Activated CD8-positive, alpha-beta memory T cell treated with anti-CD3 and anti-CD28 coated beads, Interleukin-2, amount 50 U/mL, for 1 hour (primary cell): ENCODE data around the gene SREK1.
A peak's percentile ranks its signal among the peaks of the same experiment; 100 is the strongest.
"Not testable (repeated sequence)": the region's sequence is repeated elsewhere in the genome, so short reads cannot be mapped to it uniquely, and the experiment has no call there.

Experiments used
- DNase-seq: peaks from one replicate; pipeline ENCODE4 v3.0.0-alpha.2; 2020; ENCODE audit errors: extremely low read depth

Gene SREK1

DNA sequence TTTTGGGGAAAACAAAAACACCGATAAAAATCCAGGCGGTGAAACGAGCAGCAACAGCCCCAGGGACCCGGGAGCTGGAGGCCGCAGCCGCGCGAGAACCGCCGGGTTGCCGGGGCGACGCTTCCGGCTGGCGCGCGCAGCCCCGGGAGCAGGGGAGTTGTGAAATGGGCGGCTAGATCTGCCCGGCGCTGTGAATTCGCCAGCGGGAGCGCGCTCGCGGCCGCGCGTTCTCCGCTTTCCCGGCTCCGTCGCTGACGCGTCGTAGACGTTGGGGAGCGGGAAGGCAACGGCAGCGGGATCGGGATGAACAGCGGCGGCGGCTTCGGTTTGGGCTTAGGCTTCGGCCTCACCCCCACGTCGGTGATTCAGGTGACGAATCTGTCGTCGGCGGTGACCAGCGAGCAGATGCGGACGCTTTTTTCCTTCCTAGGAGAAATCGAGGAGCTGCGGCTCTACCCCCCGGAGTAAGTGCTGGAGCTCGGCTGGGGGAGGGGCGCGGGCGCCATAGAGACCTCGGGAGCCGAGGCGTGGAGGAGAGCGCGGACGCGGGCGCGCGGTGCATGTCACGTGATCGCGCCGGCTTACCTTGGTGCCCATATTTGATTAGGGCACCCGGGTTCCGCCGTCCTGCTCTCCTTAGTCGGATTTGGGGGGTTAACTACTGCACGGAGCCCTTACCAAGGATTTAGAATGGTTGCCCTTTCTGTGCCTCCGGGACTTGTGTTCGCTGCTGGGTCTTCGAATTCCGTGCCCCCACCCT lies at the start of gene SREK1:
TSS of gene SREK1 (plus strand) at position 227 of the 760 bp plus-strand sequence. CDS start at position 304, 77 bp downstream.
- peak; percentile 64 for DNase-seq

DNA sequence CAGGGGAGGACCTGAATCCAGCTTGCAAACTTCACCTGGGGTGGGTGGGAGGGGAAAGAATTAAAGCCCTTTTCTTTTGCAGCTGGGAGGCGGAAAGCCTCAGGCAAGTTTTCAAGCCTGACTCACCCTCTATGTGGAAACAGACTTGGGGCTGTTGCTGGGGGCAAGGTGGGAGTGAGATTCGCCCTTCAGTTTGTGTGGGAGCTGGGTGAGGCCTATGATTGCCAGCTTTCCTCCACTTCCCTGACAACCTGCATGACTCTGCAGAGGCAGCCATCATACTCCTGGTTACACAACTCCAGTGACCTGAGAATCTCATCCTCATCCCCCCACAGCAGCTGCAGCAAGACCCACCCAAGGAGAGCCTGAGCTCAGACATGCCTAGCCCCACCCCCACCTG lies 43.2 kb upstream of the SREK1 start:
- DNase-seq, result no peak

GRCh38 chr5:66113160-66113559 lies 30.9 kb upstream of the SREK1 start:
- DNase-seq, result no peak

GRCh38 chr5:66118304-66118703 lies 25.8 kb upstream of the SREK1 start:
- DNase-seq, result no peak

DNA sequence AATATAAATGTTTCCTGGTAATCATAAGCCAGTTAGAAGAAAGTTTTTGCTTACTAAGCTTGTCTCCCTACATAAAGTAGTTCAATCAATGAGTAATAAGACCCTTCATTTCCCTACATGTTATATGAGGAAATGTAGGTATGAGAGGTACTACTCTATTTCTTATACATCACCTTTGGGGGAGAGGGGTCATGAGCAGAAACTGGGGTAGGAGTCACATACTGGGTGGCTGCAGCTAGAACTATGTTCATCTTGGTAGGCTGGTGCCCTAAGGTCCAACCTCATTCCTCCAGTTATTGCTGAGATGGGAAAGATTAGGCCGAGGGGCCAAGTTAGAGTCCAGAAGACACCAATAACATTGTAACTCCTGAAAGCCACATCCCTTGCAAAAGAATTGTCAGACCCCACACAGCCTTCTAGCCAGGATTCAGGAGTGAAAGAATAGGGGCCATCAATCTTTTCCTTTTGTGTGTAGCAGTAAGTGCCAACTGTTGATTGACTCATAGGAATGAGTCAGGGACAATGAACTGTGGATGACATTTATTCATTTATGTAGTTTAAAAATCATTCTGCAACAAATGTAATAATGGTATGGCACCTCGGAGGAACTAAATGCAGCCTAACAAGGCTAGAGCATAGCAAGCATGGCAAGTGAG lies 21.6 kb upstream of the SREK1 start:
- no peak for DNase-seq

GRCh38 chr5:66129144-66129543 lies 15.0 kb upstream of the SREK1 start:
- DNase-seq, result no peak

- no peak for DNase-seq
Observed at GRCh38 chr5:66130493-66130892, 13.6 kb upstream of the SREK1 start.

- DNase-seq, result no peak
Observed at GRCh38 chr5:66134407-66134861, 9.7 kb upstream of the SREK1 start.

- no peak for DNase-seq
Observed at GRCh38 chr5:66136053-66136452, 8.0 kb upstream of the SREK1 start.

- not testable (repeated sequence) for DNase-seq
Observed at GRCh38 chr5:66136944-66137343, 7.2 kb upstream of the SREK1 start.

DNA sequence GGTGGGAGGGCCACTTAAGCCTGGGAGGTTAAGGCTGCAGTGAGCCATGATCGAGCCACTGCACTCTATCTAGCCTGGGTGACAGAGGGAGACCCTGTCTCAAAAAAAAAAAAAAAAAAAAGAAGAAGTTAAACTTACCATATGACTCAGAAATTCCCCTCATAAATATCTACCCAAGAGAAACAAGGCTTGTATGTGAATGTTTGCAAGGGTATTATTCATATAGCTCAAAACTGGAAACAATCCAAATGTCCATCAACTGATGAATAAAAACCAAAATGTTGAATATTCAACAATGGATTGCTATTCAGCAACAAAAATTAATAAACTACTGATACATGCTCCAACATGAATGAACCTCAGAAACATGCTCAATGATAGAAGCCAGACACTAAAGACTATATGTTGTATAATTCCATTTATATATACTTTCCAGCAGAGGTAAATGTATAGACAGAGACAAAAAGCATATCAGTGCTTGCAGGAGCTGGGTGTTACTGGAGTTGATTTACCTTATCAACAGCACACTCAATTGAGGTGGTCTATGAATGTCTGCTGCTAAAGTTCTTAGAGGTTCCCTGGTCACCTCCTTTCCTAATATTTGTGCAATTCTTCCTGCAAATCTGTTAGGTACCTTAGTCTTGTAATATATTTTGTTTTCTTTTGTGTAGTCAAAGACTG lies 5.3 kb upstream of the SREK1 start:
- DNase-seq, result no peak

- DNase-seq, result no peak
Observed at GRCh38 chr5:66139318-66139712, 4.8 kb upstream of the SREK1 start.

GRCh38 chr5:66142417-66142816 lies 1.7 kb upstream of the SREK1 start:
- no peak for DNase-seq

DNA sequence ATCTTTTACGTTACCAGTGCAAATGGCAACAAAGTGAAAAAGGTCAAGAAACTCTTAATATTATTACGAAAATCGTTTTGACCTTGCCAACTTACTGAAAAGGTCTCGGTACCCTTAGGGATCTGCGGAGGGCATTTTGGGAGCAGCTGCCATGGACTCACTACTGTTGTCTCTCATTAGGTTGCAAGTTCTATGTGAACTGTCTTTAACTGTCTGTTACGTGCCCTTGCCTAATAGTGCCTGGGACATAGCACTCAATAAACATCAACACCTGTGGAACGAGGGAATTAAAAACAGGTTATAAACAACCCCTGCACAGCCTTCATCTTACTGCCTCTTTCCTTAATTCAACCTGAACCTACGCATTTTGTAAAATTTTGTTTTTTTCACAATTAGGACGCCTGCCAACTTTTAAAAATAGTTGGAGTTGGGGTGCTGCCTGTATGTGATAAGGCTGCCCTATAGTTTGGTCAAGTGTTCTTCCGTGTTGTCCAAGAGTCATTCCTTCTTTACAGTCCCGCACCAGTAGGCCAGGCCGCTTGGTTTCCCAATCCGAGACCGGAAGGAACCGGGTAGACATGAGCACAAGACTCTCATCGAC lies 527 bp upstream of the SREK1 start:
- no peak for DNase-seq

- no peak for DNase-seq
Observed at GRCh38 chr5:66144834-66145390, 812 bp downstream of the SREK1 start.

DNA sequence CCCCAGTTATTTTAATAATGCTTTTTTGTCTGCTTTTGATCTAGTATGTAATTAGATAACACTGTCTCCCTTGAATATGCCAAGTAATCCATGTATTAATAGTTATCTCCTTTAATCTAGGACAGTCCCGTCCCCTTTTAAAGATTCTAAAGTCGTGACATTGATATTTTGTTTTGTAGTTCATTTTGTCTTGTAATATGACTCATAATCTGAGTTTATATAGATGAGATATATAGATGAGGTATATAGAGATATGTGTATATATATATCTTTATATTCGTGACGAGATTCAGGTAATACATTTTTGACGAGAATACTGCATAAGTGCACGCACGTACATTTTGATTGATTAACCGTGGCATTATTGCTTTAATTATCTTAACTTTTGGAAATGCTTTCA lies 1.6 kb downstream of the SREK1 start:
- DNase-seq, result no peak

GRCh38 chr5:66149950-66150349 lies 5.8 kb downstream of the SREK1 start:
- no peak for DNase-seq

DNA sequence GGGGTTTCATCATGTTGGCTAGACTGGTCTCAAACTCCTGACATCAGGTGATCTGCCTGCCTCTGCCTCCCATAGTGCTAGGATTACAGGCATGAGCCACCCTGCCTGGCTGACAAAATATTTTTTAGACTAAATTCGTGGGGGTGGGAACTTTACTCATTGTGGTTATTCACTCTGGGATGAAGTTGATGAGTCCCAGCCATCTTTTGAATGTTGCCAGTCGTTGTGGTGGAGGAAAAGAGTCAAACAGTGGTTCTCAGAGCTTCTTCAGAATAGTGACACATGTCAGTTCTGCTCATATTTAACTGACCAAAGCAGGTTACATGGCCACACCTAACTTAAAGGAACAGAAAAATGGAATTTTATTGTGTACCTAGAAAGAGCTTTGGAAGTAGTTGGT lies 6.9 kb downstream of the SREK1 start:
- DNase-seq, result no peak

- no peak for DNase-seq
Observed at GRCh38 chr5:66151491-66151890, 7.4 kb downstream of the SREK1 start.

GRCh38 chr5:66157046-66157445 lies 12.9 kb downstream of the SREK1 start:
- DNase-seq, result no peak

GRCh38 chr5:66161356-66161755 lies 17.3 kb downstream of the SREK1 start:
- no peak for DNase-seq
